Esophagus muscularis mucosa (tissue), 3 donors: Measurements from ENCODE around the gene IGFBP6.

Source experiments
- CTCF ChIP-seq, 3 experiments: fragments of 200-600 bp in 2 of 3; fragments of 450-650 bp in 1 of 3; sonication (generic) in 2 of 3; IDR thresholded peaks; one replicate each; pipeline ENCODE4 v1.5.1; 2017 to 2019; ENCODE audit warnings: antibody characterized with exemption in 3 of 3, mild to moderate bottlenecking in 2 of 3, moderate library complexity in 1 of 3
- EP300 ChIP-seq: sonication (generic); formaldehyde crosslinking; IDR thresholded peaks from one replicate; pipeline ENCODE4 v1.6.1; 2017; ENCODE audit warnings: antibody characterized with exemption

GRCh38 chr12:53056296-53056695 lies 41.2 kb upstream of the IGFBP6 start:
- TF ChIP-seq CTCF (IDR thresholded peaks at IDR 0.05), result no peak
- no peak for TF ChIP-seq EP300
